HepG2 (cell line): Measurements from ENCODE around the gene KPNB1. TPM values are rescaled to one million over a fixed set of nuclear protein-coding genes. Genes with fewer than 3 reads are reported as not detected.

Experiments
- ATAC-seq: fragments of 200-7000 bp; cut with Tn5 transposase; 3 replicates; pipeline ENCODE4 v1.9.1; 2020; ENCODE audit warnings: mild to moderate bottlenecking, moderate library complexity
- BruUV-seq: library from RNA; stranded (reverse); fragments of 400-500 nt; replicated peaks from 2 replicates; lab custom pipeline; 2021; lab: Mats Ljungman, UMichigan
- CTCF ChIA-PET: fragments of 300-600 bp; formaldehyde crosslinking; extraction: SDS; loops from one replicate; lab custom pipeline; 2021; ENCODE audit warnings: low total read pairs, inconsistent platforms, low intra/inter-chr PET ratio; lab: Yijun Ruan, JAX
- POLR2A ChIA-PET: fragments of 350-600 bp; sonication (Branson Sonifier 250); formaldehyde crosslinking; loops from one replicate; lab custom pipeline; 2020; ENCODE audit warnings: antibody characterized with exemption, inconsistent platforms; lab: Yijun Ruan, JAX
- DNase-seq: peaks from one replicate; pipeline ENCODE4 v3.0.0-alpha.2; 2015; ENCODE audit warnings: low spot score
- FAIRE-seq: peaks from 3 replicates; lab custom pipeline; 2011; peaks lifted over from hg19 to GRCh38; lab: Jason Lieb, UNC
- H2AFZ ChIP-seq: one replicate; pipeline ENCODE4 v1.6.1; 2011; ENCODE audit warnings: low read length, inconsistent platforms
- H3K27ac ChIP-seq: fragments of 300-600 bp; 3 replicates; pipeline ENCODE4 v1.8.0; 2011; ENCODE audit warnings: mixed run types, mild to moderate bottlenecking, mixed read lengths, low read length, inconsistent platforms; ENCODE audit not compliant: insufficient read depth; ENCODE audit errors: extremely low read length
- H3K27me3 ChIP-seq, 2 experiments: fragments of 200-600 bp in 1 of 2; 2 replicates in 1 of 2; 3 replicates in 1 of 2; pipeline versions ENCODE4 v1.6.0 to v1.8.0; 2011; ENCODE audit warnings: low read length in 2 of 2, mild to moderate bottlenecking in 2 of 2, moderate library complexity in 2 of 2, inconsistent platforms in 1 of 2; ENCODE audit not compliant: insufficient read depth in 2 of 2, control insufficient read depth in 1 of 2
- H3K36me3 ChIP-seq, 2 experiments: fragments of 200-600 bp in 1 of 2; replicated peaks in 1 of 2; 2 replicates in 1 of 2; 3 replicates in 1 of 2; pipeline versions ENCODE4 v1.5.1 to v1.8.0; 2011; ENCODE audit warnings: low read length in 2 of 2, inconsistent platforms in 1 of 2; ENCODE audit not compliant: insufficient read depth in 2 of 2, control insufficient read depth in 1 of 2
- H3K4me1 ChIP-seq: 2 replicates; pipeline ENCODE4 v1.5.1; 2012; ENCODE audit warnings: low read length, inconsistent platforms; ENCODE audit not compliant: insufficient read depth
- H3K4me2 ChIP-seq: 2 replicates; pipeline ENCODE4 v1.6.0; 2011; ENCODE audit warnings: low read depth, low read length, inconsistent platforms
- H3K4me3 ChIP-seq, 3 experiments: fragments of 200-600 bp in 1 of 3; sonication (generic), shearing (Covaris generic) in 1 of 3; replicated peaks in 1 of 3; 2 replicates each; pipeline ENCODE4 v1.5.1; 2011 to 2016; ENCODE audit warnings: low read length in 3 of 3, inconsistent platforms in 2 of 3, low read depth in 2 of 3, mild to moderate bottlenecking in 2 of 3, control low read depth in 1 of 3, mixed read lengths in 1 of 3; ENCODE audit not compliant: insufficient read depth in 1 of 3
- H3K79me2 ChIP-seq: one replicate; pipeline ENCODE4 v1.6.1; 2011; ENCODE audit warnings: low read length, inconsistent platforms; ENCODE audit not compliant: insufficient read depth
- H3K9ac ChIP-seq: 2 replicates; pipeline ENCODE4 v1.6.0; 2011; ENCODE audit warnings: mild to moderate bottlenecking, low read depth, low read length, inconsistent platforms; ENCODE audit not compliant: insufficient read depth
- H3K9me3 ChIP-seq: 2 replicates; pipeline ENCODE4 v1.5.1; 2012; ENCODE audit warnings: mild to moderate bottlenecking, low read length
- H4K20me1 ChIP-seq: 2 replicates; pipeline ENCODE4 v1.6.0; 2011; ENCODE audit warnings: inconsistent platforms, mild to moderate bottlenecking, low read length, moderate library complexity; ENCODE audit not compliant: insufficient read depth
- BATF2 ChIP-seq: sonication (generic); formaldehyde crosslinking; IDR thresholded peaks from 2 replicates; pipeline ENCODE4 v1.8.0; 2022; ENCODE audit warnings: mild to moderate bottlenecking, missing genetic modification reagents, moderate library complexity
- HNF4G ChIP-seq, 2 experiments: sonication (generic) in 1 of 2; formaldehyde crosslinking in 1 of 2; IDR thresholded peaks; 2 replicates each; pipeline versions ENCODE4 v1.4.0 to v1.6.1; 2011 to 2020; ENCODE audit warnings: borderline replicate concordance in 2 of 2, low read depth in 2 of 2, mild to moderate bottlenecking in 2 of 2, low read length in 1 of 2, missing genetic modification reagents in 1 of 2, moderate library complexity in 1 of 2
- PLSCR1 ChIP-seq: sonication (generic); formaldehyde crosslinking; IDR thresholded peaks from 2 replicates; pipeline ENCODE4 v1.5.0; 2020; ENCODE audit warnings: missing genetic modification reagents, mild to moderate bottlenecking, borderline replicate concordance
- RFX1 ChIP-seq: fragments of 450-650 bp; IDR thresholded peaks from 2 replicates; pipeline ENCODE4 v1.6.1; 2017
- SAP130 ChIP-seq: IDR thresholded peaks from 2 replicates; pipeline ENCODE4 v1.6.1; 2016; ENCODE audit warnings: low read depth
- SOX6 ChIP-seq, 2 experiments: fragments of 450-650 bp in 1 of 2; sonication (generic) in 1 of 2; formaldehyde crosslinking in 1 of 2; IDR thresholded peaks; 2 replicates each; pipeline versions ENCODE4 v1.4.0 to v1.6.1; 2017 to 2020; ENCODE audit warnings: antibody characterized with exemption in 1 of 2, mild to moderate bottlenecking in 1 of 2, missing genetic modification reagents in 1 of 2
- WGBS: methylation state at CpG from one replicate; pipeline ENCODE4 v1.1.6; 2017; ENCODE audit warnings: low lambda C conversion rate; 5-methylcytosine and 5-hydroxymethylcytosine counted together
- in situ Hi-C: cut with HindIII; loops from 2 replicates; pipeline ENCODE4 v1.10.0; 2017; ENCODE audit warnings: low pct_unique_long_range_greater_than_20kb; ENCODE audit not compliant: extremely low pct_ligation_motif_present
- intact Hi-C: fragments of 100-400 bp; cut with micrococcal nuclease; formaldehyde crosslinking; loops from one replicate; pipeline ENCODE4 v1.10.0; 2022; ENCODE audit not compliant: unreplicated experiment
- polyA plus RNA-seq, 8 experiments: library from polyadenylated mRNA; depleted of rRNA in 3 of 8; stranded (reverse) in 7 of 8; unstranded in 1 of 8; fragments of >200 nt; fragmentation: Illumina TruSeq in 4 of 8; extraction: Trizol in 4 of 8; gene quantifications; 2 replicates each; pipeline versions ENCODE4 v1.2.1 to v1.2.3, GENCODE V29; 2011 to 2016; ENCODE audit warnings: low read depth in 4 of 8, missing spikeins in 1 of 8, mixed read lengths in 1 of 8; ENCODE audit not compliant: insufficient read depth in 1 of 8
- total RNA-seq, 5 experiments: library from RNA; depleted of rRNA; stranded (reverse); fragments of >200 nt; fragmentation: Illumina TruSeq; extraction: Trizol; gene quantifications; 2 replicates each; pipeline ENCODE4 v1.2.3, GENCODE V29; 2016; ENCODE audit warnings: low read depth in 1 of 5

KPNB1 gene
- total and polyA plus RNA-seq, 2 of the 13 experiments (the other 11 are each of a cell fraction or from before 2014, with no cell fraction given), result 164 to 424 TPM

- TF ChIP-seq SOX6 (IDR thresholded peaks at IDR 0.05), result no peak
- no peak for TF ChIP-seq SOX6 (CRISPR knock-in tag; IDR thresholded peaks at IDR 0.05)
Measured at GRCh38 chr17:47640076-47640475, 9.6 kb upstream of the KPNB1 start (continued).

- BruUV-seq, result no TSS peak
- ChIA-PET POLR2A (interaction anchor here (1.0 kb wide), 1 partner anchor 452 kb away, joined by 3 read pairs; the partner anchor contains the start of gene CDC27), CTCF (no interaction called here)
- intact Hi-C loops (no loop called here), in situ Hi-C loops (no loop called here)
- H3K9ac ChIP-seq, result no peak overlapping the region
- no peaks in the 10 kb centered on the region for H3K27me3 ChIP-seq
- no peak overlapping the region for H3K4me3 ChIP-seq
- H3K79me2 ChIP-seq, result no peaks in the 10 kb centered on the region
- H3K9me3 ChIP-seq, result no peaks in the 10 kb centered on the region
- no peaks in the 10 kb centered on the region for H4K20me1 ChIP-seq
- DNase-seq (no peak), ATAC-seq (no peak), FAIRE-seq (no peak)
- WGBS, result 90% methylated on average over 4 of the region's 4 CpGs
- no peak overlapping the region for H3K27ac ChIP-seq
- no peaks in the 10 kb centered on the region for H3K4me1 ChIP-seq
- no peak overlapping the region for H2AFZ ChIP-seq
- H3K36me3 ChIP-seq, result no peaks in the 10 kb centered on the region
- no peak for TF ChIP-seq PLSCR1 (CRISPR knock-in tag)
- TF ChIP-seq RFX1, result no peak
- no peak for TF ChIP-seq SAP130 (CRISPR knock-in tag)
- no peak for TF ChIP-seq BATF2 (CRISPR knock-in tag)
- no peak for TF ChIP-seq HNF4G (IDR thresholded peaks at IDR 0.05; ENCODE audit: borderline replicate concordance, low read depth, low read length)
- no peak for TF ChIP-seq HNF4G (CRISPR knock-in tag; IDR thresholded peaks at IDR 0.05; ENCODE audit: borderline replicate concordance, low read depth)
- no peak overlapping the region for H3K4me2 ChIP-seq
Measured at GRCh38 chr17:47641202-47641601, 8.5 kb upstream of the KPNB1 start.
